K562 (cell line): ENCODE results near the gene RXFP1. TPM values are rescaled to one million over a fixed set of nuclear protein-coding genes. Genes with fewer than 3 reads are reported as not detected.
A peak's percentile ranks its signal among the peaks of the same experiment; 100 is the strongest.

Experiments used
- CBFB ChIP-seq: sonication (generic); formaldehyde crosslinking; IDR thresholded peaks from 2 replicates; pipeline ENCODE4 v1.4.0; 2020; ENCODE audit warnings: mild to moderate bottlenecking, missing genetic modification reagents
- CREB5 ChIP-seq: fragments of 250-450 bp; sonication (Bioruptor Pico); IDR thresholded peaks from 2 replicates; pipeline ENCODE4 v1.5.0; 2020; ENCODE audit warnings: mild to moderate bottlenecking
- DMBX1 ChIP-seq: fragments of 250-450 bp; sonication (Bioruptor Pico); IDR thresholded peaks from 2 replicates; pipeline ENCODE4 v1.8.0; 2022; ENCODE audit warnings: inconsistent platforms, mild to moderate bottlenecking, moderate library complexity, borderline replicate concordance
- FOXJ2 ChIP-seq: fragments of 200-800 bp; sonication (Bioruptor generic); IDR thresholded peaks from 2 replicates; pipeline ENCODE4 v1.6.1; 2016; ENCODE audit warnings: missing genetic modification characterization, missing compliant biosample characterization
- NKRF ChIP-seq: fragments of 450-650 bp; IDR thresholded peaks from 2 replicates; pipeline ENCODE4 v1.6.1; 2016; ENCODE audit warnings: borderline replicate concordance
- NR4A1 ChIP-seq, 2 experiments: fragments of 250-450 bp in 1 of 2; fragments of 450-650 bp in 1 of 2; sonication (Bioruptor Pico) in 1 of 2; IDR thresholded peaks; 2 replicates each; pipeline versions ENCODE4 v1.4.0 to v1.6.1; 2016 to 2020; ENCODE audit warnings: mild to moderate bottlenecking in 2 of 2, missing compliant biosample characterization in 1 of 2, missing genetic modification characterization in 1 of 2, moderate library complexity in 1 of 2
- SETDB1 ChIP-seq: IDR thresholded peaks from one replicate; pipeline ENCODE4 v1.6.1; 2012; ENCODE audit warnings: low read length, control low read depth, inconsistent platforms
- SMC3 ChIP-seq: conservative IDR thresholded peaks from 2 replicates; pipeline ENCODE4 v1.6.1; 2011; ENCODE audit warnings: low read depth, low read length, improper control_type of control experiment; ENCODE audit not compliant: insufficient read depth
- ZBTB40 ChIP-seq, 2 experiments: fragments of 450-650 bp in 1 of 2; sonication (generic) in 1 of 2; formaldehyde crosslinking in 1 of 2; IDR thresholded peaks; 2 replicates each; pipeline versions ENCODE4 v1.7.1 to v1.9.0; 2016 to 2022; ENCODE audit warnings: inconsistent platforms in 1 of 2, mild to moderate bottlenecking in 1 of 2, missing genetic modification reagents in 1 of 2
- ZFP1 ChIP-seq: fragments of 450-650 bp; formaldehyde crosslinking; IDR thresholded peaks from 2 replicates; pipeline ENCODE4 v1.4.0; 2020; ENCODE audit warnings: mild to moderate bottlenecking, mixed read lengths
- ZNF3 ChIP-seq: fragments of 250-450 bp; sonication (Bioruptor Pico); IDR thresholded peaks from 2 replicates; pipeline ENCODE4 v1.5.0; 2021; ENCODE audit warnings: mild to moderate bottlenecking, moderate library complexity
- ZNF512 ChIP-seq: IDR thresholded peaks from 2 replicates; pipeline ENCODE4 v1.6.1; 2016; ENCODE audit warnings: missing genetic modification characterization, missing compliant biosample characterization
- polyA plus RNA-seq, 8 experiments: library from polyadenylated mRNA; depleted of rRNA in 4 of 8; stranded (reverse) in 5 of 8; unstranded in 3 of 8; fragments of >200 nt; fragmentation: Nextera tagmentation in 2 of 8; fragmentation: Illumina TruSeq in 1 of 8; extraction: Ambion mirVana in 2 of 8; extraction: Trizol in 1 of 8; gene quantifications; 2 replicates each; pipeline versions ENCODE4 v1.2.1 to v1.2.3, GENCODE V29; 2011 to 2014; ENCODE audit warnings: inconsistent platforms in 1 of 8, missing spikeins in 1 of 8
- total RNA-seq, 7 experiments: library from RNA; depleted of rRNA in 6 of 7; stranded (reverse); fragments of >200 nt in 6 of 7; fragmentation: Illumina TruSeq in 2 of 7; extraction: Trizol in 2 of 7; gene quantifications; 2 replicates each; pipeline versions ENCODE4 v1.2.1 to v1.2.3, GENCODE V29; 2011 to 2021; ENCODE audit warnings: low replicate concordance in 1 of 7

RXFP1 gene
- total and polyA plus RNA-seq, 9 of the 15 experiments (the other 6 are each of a cell fraction or from before 2014, with no cell fraction given) = 0.03 to 0.06 (median 0.04) TPM; not detected in 6

- TF ChIP-seq ZBTB40 (IDR thresholded peaks at IDR 0.05) (no peak), ZBTB40 (CRISPR knock-in tag; IDR thresholded peaks at IDR 0.05) (no peak), SMC3 (0 out of 2 replicates have a peak, but pooled peaks have one; percentile 35), SETDB1 (no peak), NR4A1 (CRISPR knock-in tag; IDR thresholded peaks at IDR 0.05) (no peak), NR4A1 (tag; IDR thresholded peaks at IDR 0.05) (no peak), FOXJ2 (tag) (no peak), ZNF512 (tag) (no peak), CBFB (CRISPR knock-in tag) (no peak), ZFP1 (no peak), NKRF (no peak), CREB5 (CRISPR knock-in tag) (no peak), ZNF3 (CRISPR knock-in tag) (no peak), DMBX1 (no peak)
These were observed 56.8 kb downstream of the RXFP1 start (continued) for GRCh38 chr4:158578476-158578875.
